HEK293 (cell line): Measurements from ENCODE around the gene FUT4.

ENCODE experiments used
- ZNF513 ChIP-seq: fragments of 450-650 bp; IDR thresholded peaks from 2 replicates; pipeline ENCODE4 v1.5.1; 2018; ENCODE audit warnings: missing biosample characterization, missing genetic modification characterization
- ZNF670 ChIP-seq: fragments of 450-650 bp; formaldehyde crosslinking; IDR thresholded peaks from 2 replicates; pipeline ENCODE4 v1.5.1; 2016; ENCODE audit warnings: missing biosample characterization, missing genetic modification characterization, low read depth

GRCh38 chr11:94595076-94595475, 51.4 kb downstream of the FUT4 start:
- TF ChIP-seq ZNF513 (tag by site-specific recombination): no peak
- TF ChIP-seq ZNF670 (tag by site-specific recombination): no peak
